Osteoblast (primary cell): ENCODE results near the gene AGTRAP. TPM values are rescaled to one million over a fixed set of nuclear protein-coding genes. Genes with fewer than 3 reads are reported as not detected.

Experiments
- DNase-seq: peaks from one replicate; pipeline ENCODE4 v3.0.0; 2011; ENCODE audit warnings: low spot score, mixed read lengths; ENCODE audit not compliant: insufficient read length; ENCODE audit errors: missing footprints
- H2AFZ ChIP-seq: 2 replicates; pipeline ENCODE4 v1.6.0; 2011; ENCODE audit warnings: mild to moderate bottlenecking, low read length
- H3K27ac ChIP-seq: 2 replicates; pipeline ENCODE4 v1.5.1; 2011; ENCODE audit warnings: mild to moderate bottlenecking, low read depth, low read length, moderate library complexity
- H3K27me3 ChIP-seq: 2 replicates; pipeline ENCODE4 v1.6.0; 2012; ENCODE audit warnings: mild to moderate bottlenecking, control low read depth, inconsistent platforms, low read length, moderate library complexity; ENCODE audit not compliant: insufficient read depth
- H3K36me3 ChIP-seq: 2 replicates; pipeline ENCODE4 v1.5.1; 2011; ENCODE audit warnings: mild to moderate bottlenecking, low read length, control low read depth, moderate library complexity; ENCODE audit not compliant: insufficient read depth
- H3K4me1 ChIP-seq: 2 replicates; pipeline ENCODE4 v1.5.1; 2011; ENCODE audit warnings: mild to moderate bottlenecking, low read length, control low read depth, moderate library complexity; ENCODE audit not compliant: insufficient read depth
- H3K4me2 ChIP-seq: 2 replicates; pipeline ENCODE4 v1.6.0; 2011; ENCODE audit warnings: mild to moderate bottlenecking, low read length; ENCODE audit not compliant: insufficient read depth
- H3K4me3 ChIP-seq: fragments of 200-600 bp; sonication (generic); 3 replicates; pipeline ENCODE4 v1.5.1; 2012; ENCODE audit warnings: mild to moderate bottlenecking, low read length, inconsistent platforms; ENCODE audit not compliant: insufficient read depth
- H3K79me2 ChIP-seq: 2 replicates; pipeline ENCODE4 v1.6.0; 2012; ENCODE audit warnings: mild to moderate bottlenecking, low read length, control low read depth, inconsistent platforms; ENCODE audit not compliant: insufficient read depth
- H3K9me3 ChIP-seq: 2 replicates; pipeline ENCODE4 v1.5.1; 2011; ENCODE audit warnings: low read depth, low read length, control low read depth
- H4K20me1 ChIP-seq: 2 replicates; pipeline ENCODE4 v1.6.0; 2012; ENCODE audit warnings: mild to moderate bottlenecking, low read length, control low read depth; ENCODE audit not compliant: insufficient read depth
- total RNA-seq: library from RNA; depleted of rRNA; stranded (reverse); fragments of >200 nt; gene quantifications from 2 replicates; pipeline ENCODE4 v1.2.3, GENCODE V29; 2012
- TF ChIP-seq, protein P1 (sequence below): IDR thresholded peaks from 2 replicates; pipeline ENCODE4 v1.5.1; 2011; ENCODE audit warnings: mild to moderate bottlenecking, low read depth, low read length, moderate library complexity; ENCODE audit errors: extremely low read depth

Gene AGTRAP
- total RNA-seq, 1 donor: 56.5 TPM

DNA sequence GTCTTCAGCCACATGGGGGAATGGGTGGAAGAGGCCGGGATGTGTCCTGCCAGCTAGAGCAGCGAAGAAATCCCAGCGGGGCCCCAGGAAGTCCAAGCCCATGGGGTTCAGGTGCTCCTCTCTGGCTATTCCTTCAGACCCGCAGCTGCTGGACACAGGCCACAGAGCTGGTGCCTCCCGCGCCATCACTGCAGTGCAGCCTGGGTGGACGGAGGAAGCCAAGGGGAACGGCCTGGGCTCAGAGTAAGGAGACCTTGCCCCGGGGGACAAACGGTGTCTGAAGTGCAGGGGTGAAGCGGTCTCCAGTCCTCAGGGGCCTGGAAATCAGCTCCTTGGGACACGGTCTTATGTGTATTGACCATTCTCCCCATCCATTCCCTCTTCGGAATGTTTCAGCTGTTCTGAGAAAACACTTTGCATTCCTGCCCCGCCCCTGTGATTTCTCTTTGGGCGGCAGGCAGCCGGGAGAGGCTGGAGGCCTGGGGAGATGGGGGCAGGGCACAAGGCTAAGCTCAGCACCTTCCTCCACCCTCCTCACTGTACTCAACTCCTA lies 51.4 kb downstream of the AGTRAP start:
- peak overlapping the region; percentile 76 for H3K4me2 ChIP-seq
- TF ChIP-seq, protein P1, sequence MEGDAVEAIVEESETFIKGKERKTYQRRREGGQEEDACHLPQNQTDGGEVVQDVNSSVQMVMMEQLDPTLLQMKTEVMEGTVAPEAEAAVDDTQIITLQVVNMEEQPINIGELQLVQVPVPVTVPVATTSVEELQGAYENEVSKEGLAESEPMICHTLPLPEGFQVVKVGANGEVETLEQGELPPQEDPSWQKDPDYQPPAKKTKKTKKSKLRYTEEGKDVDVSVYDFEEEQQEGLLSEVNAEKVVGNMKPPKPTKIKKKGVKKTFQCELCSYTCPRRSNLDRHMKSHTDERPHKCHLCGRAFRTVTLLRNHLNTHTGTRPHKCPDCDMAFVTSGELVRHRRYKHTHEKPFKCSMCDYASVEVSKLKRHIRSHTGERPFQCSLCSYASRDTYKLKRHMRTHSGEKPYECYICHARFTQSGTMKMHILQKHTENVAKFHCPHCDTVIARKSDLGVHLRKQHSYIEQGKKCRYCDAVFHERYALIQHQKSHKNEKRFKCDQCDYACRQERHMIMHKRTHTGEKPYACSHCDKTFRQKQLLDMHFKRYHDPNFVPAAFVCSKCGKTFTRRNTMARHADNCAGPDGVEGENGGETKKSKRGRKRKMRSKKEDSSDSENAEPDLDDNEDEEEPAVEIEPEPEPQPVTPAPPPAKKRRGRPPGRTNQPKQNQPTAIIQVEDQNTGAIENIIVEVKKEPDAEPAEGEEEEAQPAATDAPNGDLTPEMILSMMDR: no peak
- DNase-seq: peak; percentile 92
- H2AFZ ChIP-seq: peak overlapping the region; percentile 81
- H3K79me2 ChIP-seq: no peaks in the 10 kb centered on the region
- H3K4me3 ChIP-seq: peak overlapping the region; percentile 51
- H3K27ac ChIP-seq: no peak overlapping the region
- no peaks in the 10 kb centered on the region for H3K9me3 ChIP-seq
- H3K4me1 ChIP-seq: peaks cover 23% of the 10 kb centered on the region
- H3K27me3 ChIP-seq: no peaks in the 10 kb centered on the region
- peaks cover 11% of the 10 kb centered on the region for H3K36me3 ChIP-seq
- no peaks in the 10 kb centered on the region for H4K20me1 ChIP-seq

DNA sequence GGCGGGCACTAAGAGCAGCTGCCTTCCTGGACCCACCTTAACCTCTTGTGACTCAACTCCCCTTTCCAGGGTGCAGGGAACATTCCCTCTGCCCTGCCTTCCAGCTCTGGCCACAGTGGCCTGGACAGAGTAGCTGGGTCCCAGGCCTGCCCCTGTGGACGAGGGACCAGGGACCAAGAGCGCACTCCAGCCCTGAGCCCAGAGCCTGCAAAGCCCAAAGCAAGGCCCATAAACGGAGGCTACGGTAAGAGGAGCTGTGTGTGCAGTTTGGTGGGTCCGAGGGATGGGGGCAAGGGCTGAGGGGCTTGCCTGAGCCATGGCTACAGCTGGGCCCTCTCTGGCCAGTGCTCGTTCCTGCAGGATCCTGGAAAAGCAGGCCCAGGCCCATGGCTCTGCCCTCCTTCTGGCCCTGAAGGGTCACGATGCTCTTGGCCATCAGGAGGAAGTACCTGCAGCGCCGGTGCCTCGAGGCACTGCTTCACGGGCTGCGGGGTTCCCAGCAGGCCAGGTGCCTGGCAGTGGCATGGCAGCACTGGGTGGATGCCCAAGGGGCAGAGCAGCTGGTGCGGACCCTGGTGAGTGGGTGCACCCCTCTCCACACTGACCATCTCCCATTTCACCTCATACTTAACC lies 52.0 kb downstream of the AGTRAP start:
- H2AFZ ChIP-seq: peak overlapping the region; percentile 81
- H3K4me1 ChIP-seq: peaks cover 23% of the 10 kb centered on the region
- H3K36me3 ChIP-seq: peaks cover 13% of the 10 kb centered on the region
- H3K79me2 ChIP-seq: no peaks in the 10 kb centered on the region
- DNase-seq: peak; percentile 55
- no peak overlapping the region for H3K4me3 ChIP-seq
- H3K9me3 ChIP-seq: no peaks in the 10 kb centered on the region
- H3K27me3 ChIP-seq: no peaks in the 10 kb centered on the region
- H3K27ac ChIP-seq: no peak overlapping the region
- TF ChIP-seq, protein P1: no peak
- H4K20me1 ChIP-seq: no peaks in the 10 kb centered on the region
- H3K4me2 ChIP-seq: peak overlapping the region; percentile 76

DNA sequence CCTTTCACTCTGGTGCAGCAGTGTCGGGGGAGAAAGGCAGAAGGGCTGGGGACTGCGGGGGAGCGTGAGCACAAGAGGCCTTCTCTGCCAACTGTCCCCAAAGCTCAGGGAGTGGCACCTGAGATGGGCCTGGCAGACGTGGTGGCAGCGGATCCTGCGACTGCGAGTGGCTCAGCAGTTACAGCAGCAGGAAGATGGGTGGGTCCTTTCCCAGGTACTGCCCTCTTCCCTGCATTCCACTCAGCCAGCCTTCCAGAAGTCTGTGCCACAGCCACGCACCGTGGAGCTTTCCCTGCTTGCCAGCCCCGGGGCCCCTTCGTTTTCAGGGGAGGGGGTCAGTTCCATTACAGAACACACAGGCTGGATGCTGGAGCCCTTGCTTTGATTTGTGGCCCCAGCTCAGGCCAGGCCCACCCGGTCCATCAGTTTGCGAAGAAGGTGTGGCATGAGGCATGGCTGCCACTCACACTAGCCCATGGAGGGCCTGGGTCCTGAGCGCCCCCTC lies 52.7 kb downstream of the AGTRAP start:
- peaks cover 23% of the 10 kb centered on the region for H3K4me1 ChIP-seq

More for the DNA sequence above, 52.7 kb downstream of the AGTRAP start:
- H3K27me3 ChIP-seq: no peaks in the 10 kb centered on the region
- no peaks in the 10 kb centered on the region for H3K9me3 ChIP-seq
- DNase-seq: peak; percentile 50
- H3K36me3 ChIP-seq: peaks cover 14% of the 10 kb centered on the region
- TF ChIP-seq, protein P1: no peak
- no peak overlapping the region for H3K4me3 ChIP-seq
- no peak overlapping the region for H2AFZ ChIP-seq
- no peak overlapping the region for H3K27ac ChIP-seq
- no peak overlapping the region for H3K4me2 ChIP-seq
- no peaks in the 10 kb centered on the region for H4K20me1 ChIP-seq
- no peaks in the 10 kb centered on the region for H3K79me2 ChIP-seq
